Astrocyte (in vitro differentiated cells and primary cell): ENCODE measurements around the gene FPGS. TPM values are rescaled to one million over a fixed set of nuclear protein-coding genes. Genes with fewer than 3 reads are reported as not detected.

ENCODE experiments used
- DNase-seq: peaks from one replicate; pipeline ENCODE4 v3.0.0-alpha.2; 2010; ENCODE audit warnings: low read depth
- FAIRE-seq: peaks from 2 replicates; lab custom pipeline; 2011; peaks lifted over from hg19 to GRCh38; lab: Jason Lieb, UNC
- H2AFZ ChIP-seq: 2 replicates; pipeline ENCODE4 v1.6.0; 2012; ENCODE audit warnings: low read depth, low read length, inconsistent platforms
- H3K27ac ChIP-seq: 2 replicates; pipeline ENCODE4 v1.5.1; 2011; ENCODE audit warnings: low read depth, low read length, inconsistent platforms
- H3K27me3 ChIP-seq: 2 replicates; pipeline ENCODE4 v1.6.0; 2011; ENCODE audit warnings: low read length, inconsistent platforms; ENCODE audit not compliant: insufficient read depth
- H3K36me3 ChIP-seq: 2 replicates; pipeline ENCODE4 v1.5.1; 2011; ENCODE audit warnings: low read length, inconsistent platforms; ENCODE audit not compliant: insufficient read depth
- H3K4me1 ChIP-seq: 2 replicates; pipeline ENCODE4 v1.5.1; 2011; ENCODE audit warnings: low read length, inconsistent platforms; ENCODE audit not compliant: insufficient read depth
- H3K4me2 ChIP-seq: 2 replicates; pipeline ENCODE4 v1.6.0; 2012; ENCODE audit warnings: low read length, inconsistent platforms
- H3K4me3 ChIP-seq: 2 replicates; pipeline ENCODE4 v1.5.1; 2011; ENCODE audit warnings: low read depth, mild to moderate bottlenecking, low read length, inconsistent platforms; ENCODE audit not compliant: insufficient read depth
- H3K79me2 ChIP-seq: 2 replicates; pipeline ENCODE4 v1.6.0; 2012; ENCODE audit warnings: mild to moderate bottlenecking, low read length, inconsistent platforms; ENCODE audit not compliant: insufficient read depth
- H3K9ac ChIP-seq: 2 replicates; pipeline ENCODE4 v1.6.0; 2012; ENCODE audit warnings: mild to moderate bottlenecking, low read length, inconsistent platforms
- H3K9me3 ChIP-seq: 2 replicates; pipeline ENCODE4 v1.5.1; 2012; ENCODE audit warnings: low read depth, mild to moderate bottlenecking, low read length, inconsistent platforms; ENCODE audit not compliant: insufficient read depth
- H4K20me1 ChIP-seq: 2 replicates; pipeline ENCODE4 v1.6.0; 2012; ENCODE audit warnings: low read length, inconsistent platforms; ENCODE audit not compliant: insufficient read depth
- H3K27ac Mint-ChIP-seq: one replicate; pipeline ENCODE4 v1.8.0; 2021; ENCODE audit warnings: mild to moderate bottlenecking, mixed read lengths; ENCODE audit not compliant: unreplicated experiment
- H3K27me3 Mint-ChIP-seq: one replicate; pipeline ENCODE4 v1.8.0; 2021; ENCODE audit warnings: low read depth, mixed read lengths; ENCODE audit not compliant: unreplicated experiment
- H3K36me3 Mint-ChIP-seq: one replicate; pipeline ENCODE4 v1.8.0; 2021; ENCODE audit warnings: low read depth, mixed read lengths; ENCODE audit not compliant: unreplicated experiment
- H3K4me1 Mint-ChIP-seq: one replicate; pipeline ENCODE4 v1.8.0; 2021; ENCODE audit warnings: low read depth, mixed read lengths; ENCODE audit not compliant: unreplicated experiment
- H3K4me3 Mint-ChIP-seq: one replicate; pipeline ENCODE4 v1.8.0; 2021; ENCODE audit warnings: mild to moderate bottlenecking, moderate library complexity, mixed read lengths; ENCODE audit not compliant: unreplicated experiment
- H3K9me3 Mint-ChIP-seq: one replicate; pipeline ENCODE4 v1.8.0; 2021; ENCODE audit warnings: mild to moderate bottlenecking, mixed read lengths; ENCODE audit not compliant: unreplicated experiment
- CTCF ChIP-seq: IDR thresholded peaks from 2 replicates; pipeline ENCODE4 v1.5.1; 2011; ENCODE audit warnings: low read depth, mild to moderate bottlenecking, inconsistent platforms, low read length, moderate library complexity; ENCODE audit not compliant: insufficient read depth
- EZH2 ChIP-seq: IDR thresholded peaks from 2 replicates; pipeline ENCODE4 v1.6.1; 2012; ENCODE audit warnings: mild to moderate bottlenecking, low read length, inconsistent platforms; ENCODE audit not compliant: insufficient read depth
- total RNA-seq: library from RNA; stranded (reverse); gene quantifications from 2 replicates; pipeline ENCODE4 v1.2.1, GENCODE V29; 2021

The FPGS gene
- total RNA-seq, 1 donor from 2014 or later, result 49.4 TPM

DNA sequence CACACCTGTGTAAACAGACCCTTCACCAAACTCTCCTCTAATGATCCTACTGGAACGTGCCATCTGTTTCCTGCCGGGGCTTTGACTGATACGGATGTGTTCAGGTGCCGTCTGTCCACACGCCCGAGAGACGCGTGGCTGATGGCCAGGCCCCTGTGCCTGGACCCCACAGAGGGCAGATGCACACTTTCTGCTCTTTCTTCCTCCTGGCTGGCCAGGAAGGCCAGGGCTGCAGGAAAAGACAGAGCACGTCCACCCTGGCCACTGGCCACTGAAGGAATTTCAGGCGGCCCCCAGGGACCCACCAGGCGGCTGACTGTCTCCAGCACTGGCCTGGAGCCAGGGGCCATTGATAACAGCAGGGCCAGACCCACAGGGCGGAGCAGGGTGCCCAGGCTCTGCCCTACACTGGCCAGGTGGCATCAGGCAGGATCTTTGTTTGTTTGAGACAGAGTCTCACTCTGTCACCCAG lies 55.4 kb downstream of the FPGS start:
- Histone ChIP-seq H3K4me3 (no peak overlapping the region), H3K27ac (no peak overlapping the region), H3K9ac (no peak overlapping the region), H3K36me3 (no peaks in the 10 kb centered on the region), H4K20me1 (no peaks in the 10 kb centered on the region), H3K4me1 (peaks cover 9% of the 10 kb centered on the region), H3K79me2 (peaks cover 14% of the 10 kb centered on the region), H2AFZ (no peak overlapping the region), H3K9me3 (no peaks in the 10 kb centered on the region), H3K4me2 (no peak overlapping the region), H3K27me3 (no peaks in the 10 kb centered on the region)
- DNase-seq (no peak), FAIRE-seq (no peak)
- TF ChIP-seq CTCF (no peak), EZH2 (no peak)
- H3K27ac Mint-ChIP-seq, result peak overlapping the region; percentile 58
- H3K27me3 Mint-ChIP-seq, result peaks cover 23% of the 10 kb centered on the region
- peaks cover 5% of the 10 kb centered on the region for H3K9me3 Mint-ChIP-seq
- H3K4me1 Mint-ChIP-seq, result no peaks in the 10 kb centered on the region
- no peaks in the 10 kb centered on the region for H3K36me3 Mint-ChIP-seq
- H3K4me3 Mint-ChIP-seq, result no peak overlapping the region

- no peak overlapping the region for H3K4me2 ChIP-seq
- Mint-ChIP-seq H3K27ac (no peak overlapping the region), H3K27me3 (peaks cover 23% of the 10 kb centered on the region), H3K4me1 (no peaks in the 10 kb centered on the region), H3K9me3 (peaks cover 5% of the 10 kb centered on the region), H3K36me3 (no peaks in the 10 kb centered on the region), H3K4me3 (no peak overlapping the region)
- H3K36me3 ChIP-seq, result no peaks in the 10 kb centered on the region
- no peak for TF ChIP-seq EZH2
- no peak for TF ChIP-seq CTCF
- H3K4me1 ChIP-seq, result no peaks in the 10 kb centered on the region
- no peak overlapping the region for H3K9ac ChIP-seq
- H3K4me3 ChIP-seq, result no peak overlapping the region
- no peak overlapping the region for H3K27ac ChIP-seq
- no peaks in the 10 kb centered on the region for H3K27me3 ChIP-seq
- H4K20me1 ChIP-seq, result no peaks in the 10 kb centered on the region
- H3K79me2 ChIP-seq, result no peaks in the 10 kb centered on the region
- FAIRE-seq (no peak), DNase-seq (no peak)
- no peaks in the 10 kb centered on the region for H3K9me3 ChIP-seq
- no peak overlapping the region for H2AFZ ChIP-seq
Measured at GRCh38 chr9:127860260-127860659, 57.6 kb downstream of the FPGS start.

DNA sequence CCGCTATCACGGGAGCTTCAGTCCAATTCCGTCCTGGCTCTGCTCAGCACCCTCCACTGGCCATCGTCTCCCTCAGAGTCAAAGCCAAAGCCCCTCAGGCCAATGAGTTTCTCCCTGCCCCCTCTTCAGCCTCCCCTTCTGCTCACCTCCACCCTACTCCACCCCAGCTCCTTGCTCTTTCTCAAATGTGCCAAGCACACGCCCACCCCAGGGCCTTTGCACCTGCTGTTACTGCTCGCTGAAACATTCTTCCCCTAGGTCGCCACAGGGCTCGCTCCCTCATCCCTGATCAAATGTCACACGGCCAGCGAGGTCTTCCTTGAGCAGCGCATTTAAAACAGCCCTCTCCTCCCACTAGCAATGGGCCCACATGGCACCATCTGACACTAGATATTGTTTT lies 58.1 kb downstream of the FPGS start:
- no peaks in the 10 kb centered on the region for H3K27me3 ChIP-seq
- no peaks in the 10 kb centered on the region for H3K79me2 ChIP-seq
- H3K4me1 ChIP-seq, result no peaks in the 10 kb centered on the region
- no peaks in the 10 kb centered on the region for H3K4me1 Mint-ChIP-seq
- no peaks in the 10 kb centered on the region for H3K9me3 ChIP-seq
- no peaks in the 10 kb centered on the region for H4K20me1 ChIP-seq
- H3K27ac Mint-ChIP-seq, result no peak overlapping the region
- H3K36me3 Mint-ChIP-seq, result no peaks in the 10 kb centered on the region
- no peak overlapping the region for H3K4me3 Mint-ChIP-seq
- H3K36me3 ChIP-seq, result no peaks in the 10 kb centered on the region
- TF ChIP-seq CTCF (no peak), EZH2 (no peak)
- DNase-seq, result no peak
- no peak overlapping the region for H3K4me2 ChIP-seq
- no peak for FAIRE-seq
- H3K9ac ChIP-seq, result no peak overlapping the region
- peaks cover 5% of the 10 kb centered on the region for H3K9me3 Mint-ChIP-seq
- peaks cover 20% of the 10 kb centered on the region for H3K27me3 Mint-ChIP-seq
- H2AFZ ChIP-seq, result no peak overlapping the region
- H3K4me3 ChIP-seq, result no peak overlapping the region
- no peak overlapping the region for H3K27ac ChIP-seq
